A549 (cell line): ENCODE results near the gene ECE1. TPM values are rescaled to one million over a fixed set of nuclear protein-coding genes. Genes with fewer than 3 reads are reported as not detected.

ENCODE experiments used
- ATAC-seq, 2 experiments: fragments of 200-7000 bp in 1 of 2; fragments of >200 bp in 1 of 2; cut with Nextera tagmentation in 1 of 2; cut with Tn5 transposase in 1 of 2; 3 replicates each; pipeline versions ENCODE4 v1.8.0 to v1.9.1; 2018 to 2020; ENCODE audit warnings: mild to moderate bottlenecking in 1 of 2, moderate library complexity in 1 of 2
- CTCF ChIA-PET: fragments of 300-600 bp; sonication (Branson Sonifier 250); formaldehyde crosslinking; extraction: SDS; loops from one replicate; lab custom pipeline; 2021; ENCODE audit warnings: antibody characterized with exemption, inconsistent platforms; lab: Yijun Ruan, JAX
- POLR2A ChIA-PET: fragments of 350-600 bp; formaldehyde crosslinking; extraction: SDS; loops from one replicate; lab custom pipeline; 2021; ENCODE audit warnings: antibody characterized with exemption, inconsistent platforms; lab: Yijun Ruan, JAX
- DNase-seq, 2 experiments: peaks; one replicate each; pipeline versions ENCODE4 v3.0.0 to v3.0.0-alpha.2; 2011 to 2016; ENCODE audit warnings: low read depth in 1 of 2, low spot score in 1 of 2
- FAIRE-seq: peaks from 2 replicates; lab custom pipeline; 2011; peaks lifted over from hg19 to GRCh38; lab: Jason Lieb, UNC
- H3K27ac ChIP-seq, 2 experiments: fragments of >200 bp; sonication (Bioruptor Twin); formaldehyde crosslinking; 3 replicates each; pipeline ENCODE4 v1.5.1; 2016 to 2017
- H3K4me1 ChIP-seq: fragments of >200 bp; sonication (Bioruptor Twin); formaldehyde crosslinking; 3 replicates; pipeline ENCODE4 v1.6.1; 2016
- H3K4me2 ChIP-seq: fragments of >200 bp; sonication (Bioruptor Twin); formaldehyde crosslinking; 3 replicates; pipeline ENCODE4 v1.6.1; 2016
- H3K4me3 ChIP-seq: fragments of >200 bp; sonication (Bioruptor Twin); formaldehyde crosslinking; 3 replicates; pipeline ENCODE4 v1.5.1; 2016
- H3K9me3 ChIP-seq: fragments of >200 bp; sonication (Bioruptor Twin); formaldehyde crosslinking; 3 replicates; pipeline ENCODE4 v1.6.1; 2016
- BHLHE40 ChIP-seq: IDR thresholded peaks from 2 replicates; pipeline ENCODE4 v1.6.1; 2012; ENCODE audit warnings: low read depth, low read length, inconsistent platforms
- CEBPB ChIP-seq, 2 experiments: fragments of >200 bp in 1 of 2; sonication (Bioruptor Twin) in 1 of 2; formaldehyde crosslinking in 1 of 2; IDR thresholded peaks; 2 replicates each; pipeline ENCODE4 v1.6.1; 2012 to 2016
- CHD2 ChIP-seq: fragments of 150-350 bp; IDR thresholded peaks from 2 replicates; pipeline ENCODE4 v1.6.1; 2014; ENCODE audit warnings: low read length; ENCODE audit not compliant: partially characterized antibody
- EHF ChIP-seq: fragments of 250-450 bp; sonication (Bioruptor Pico); IDR thresholded peaks from 2 replicates; pipeline ENCODE4 v1.5.0; 2020; ENCODE audit warnings: mild to moderate bottlenecking
- FOSL2 ChIP-seq, 2 experiments: fragments of 450-650 bp in 1 of 2; fragments of >200 bp in 1 of 2; sonication (Bioruptor Twin) in 1 of 2; formaldehyde crosslinking; IDR thresholded peaks; 2 replicates each; pipeline versions ENCODE4 v1.5.0 to v1.6.1; 2016 to 2020; ENCODE audit warnings: mild to moderate bottlenecking in 1 of 2, moderate library complexity in 1 of 2
- GATA3 ChIP-seq: IDR thresholded peaks from 2 replicates; pipeline ENCODE4 v1.6.1; 2012; ENCODE audit warnings: borderline replicate concordance
- HOXA7 ChIP-seq: fragments of 250-450 bp; sonication (Bioruptor Pico); IDR thresholded peaks from 2 replicates; pipeline ENCODE4 v1.5.0; 2020; ENCODE audit warnings: mild to moderate bottlenecking, moderate library complexity
- JUNB ChIP-seq: fragments of >200 bp; sonication (Bioruptor Twin); formaldehyde crosslinking; IDR thresholded peaks from 2 replicates; pipeline ENCODE4 v1.6.1; 2016
- KDM1A ChIP-seq: fragments of 200-600 bp; sonication (generic); IDR thresholded peaks from 2 replicates; pipeline ENCODE4 v1.6.1; 2016; ENCODE audit warnings: low read depth, mild to moderate bottlenecking
- KDM5A ChIP-seq: fragments of 200-600 bp; sonication (generic); IDR thresholded peaks from 2 replicates; pipeline ENCODE4 v1.6.1; 2016; ENCODE audit warnings: antibody characterized with exemption, mild to moderate bottlenecking
- MAFK ChIP-seq: fragments of 450-650 bp; IDR thresholded peaks from 2 replicates; pipeline ENCODE4 v1.6.1; 2014; ENCODE audit not compliant: partially characterized antibody
- MYC ChIP-seq: IDR thresholded peaks from 2 replicates; pipeline ENCODE4 v1.6.1; 2012; ENCODE audit warnings: mild to moderate bottlenecking, inconsistent platforms, low read length, improper control_type of control experiment, borderline replicate concordance
- NPAS2 ChIP-seq: fragments of 250-450 bp; sonication (Bioruptor Pico); IDR thresholded peaks from 2 replicates; pipeline ENCODE4 v1.8.0; 2022; ENCODE audit warnings: mild to moderate bottlenecking, moderate library complexity, borderline replicate concordance
- NR3C1 ChIP-seq: fragments of >200 bp; sonication (Bioruptor Twin); formaldehyde crosslinking; IDR thresholded peaks from 3 replicates; pipeline ENCODE4 v1.6.1; 2017
- POLR2A ChIP-seq: IDR thresholded peaks from 2 replicates; pipeline ENCODE4 v1.6.1; 2012; ENCODE audit warnings: mild to moderate bottlenecking, low read length
- RAD21 ChIP-seq, 2 experiments: fragments of >200 bp in 1 of 2; sonication (Bioruptor Twin) in 1 of 2; formaldehyde crosslinking in 1 of 2; IDR thresholded peaks in 1 of 2; conservative IDR thresholded peaks in 1 of 2; 2 replicates in 1 of 2; 3 replicates in 1 of 2; pipeline ENCODE4 v1.6.1; 2012 to 2018; ENCODE audit warnings: inconsistent platforms in 1 of 2
- RCOR1 ChIP-seq: fragments of 150-350 bp; IDR thresholded peaks from 2 replicates; pipeline ENCODE4 v1.6.1; 2014; ENCODE audit warnings: antibody characterized with exemption, low read length, low read depth
- RNF2 ChIP-seq: fragments of 200-600 bp; sonication (generic); IDR thresholded peaks from 2 replicates; pipeline ENCODE4 v1.6.1; 2016; ENCODE audit warnings: low read depth, mild to moderate bottlenecking, antibody characterized with exemption, moderate library complexity, borderline replicate concordance
- TP53 ChIP-seq: fragments of 250-450 bp; sonication (Bioruptor Pico); IDR thresholded peaks from 2 replicates; pipeline ENCODE4 v1.5.0; 2021; ENCODE audit warnings: mild to moderate bottlenecking, moderate library complexity
- ZSCAN20 ChIP-seq: fragments of 250-450 bp; sonication (Bioruptor Pico); IDR thresholded peaks from 2 replicates; pipeline ENCODE4 v1.8.0; 2022; ENCODE audit warnings: mild to moderate bottlenecking, moderate library complexity
- WGBS: methylation state at CpG from one replicate; pipeline ENCODE4 v1.1.6; 2017; ENCODE audit errors: missing lambda C conversion rate; 5-methylcytosine and 5-hydroxymethylcytosine counted together
- polyA plus RNA-seq, 4 experiments: library from polyadenylated mRNA; depleted of rRNA in 3 of 4; stranded (reverse); fragments of >200 nt; fragmentation: RNase III in 1 of 4; extraction: RNeasy Plus Mini Kit Qiagen cat#74134 plus additional on column Dnase treatment in 1 of 4; gene quantifications; 2 replicates in 3 of 4; 3 replicates in 1 of 4; pipeline ENCODE4 v1.2.3, GENCODE V29; 2011 to 2017
- TF ChIP-seq, protein P1 (sequence below): fragments of 450-650 bp; IDR thresholded peaks from 2 replicates; pipeline ENCODE4 v1.6.1; 2014; ENCODE audit warnings: antibody characterized with exemption
- TF ChIP-seq, protein P2 (sequence below): IDR thresholded peaks from 2 replicates; pipeline ENCODE4 v1.6.1; 2012; ENCODE audit warnings: low read depth, borderline replicate concordance
- TF ChIP-seq, protein P3 (sequence below): IDR thresholded peaks from 2 replicates; pipeline ENCODE4 v1.6.1; 2012
- TF ChIP-seq, protein P4 (sequence below): fragments of 250-450 bp; sonication (Bioruptor Pico); IDR thresholded peaks from 2 replicates; pipeline ENCODE4 v1.5.0; 2021; ENCODE audit warnings: mild to moderate bottlenecking, moderate library complexity, borderline replicate concordance
- TF ChIP-seq, protein P5 (sequence below): fragments of 250-450 bp; sonication (Bioruptor Pico); IDR thresholded peaks from 2 replicates; pipeline ENCODE4 v1.5.0; 2020; ENCODE audit warnings: low read depth, mild to moderate bottlenecking, moderate library complexity

ECE1 gene
- polyA plus RNA-seq, 2 of the 4 experiments (the other 2 are of a cell fraction): 45.7 to 86.4 TPM

DNA sequence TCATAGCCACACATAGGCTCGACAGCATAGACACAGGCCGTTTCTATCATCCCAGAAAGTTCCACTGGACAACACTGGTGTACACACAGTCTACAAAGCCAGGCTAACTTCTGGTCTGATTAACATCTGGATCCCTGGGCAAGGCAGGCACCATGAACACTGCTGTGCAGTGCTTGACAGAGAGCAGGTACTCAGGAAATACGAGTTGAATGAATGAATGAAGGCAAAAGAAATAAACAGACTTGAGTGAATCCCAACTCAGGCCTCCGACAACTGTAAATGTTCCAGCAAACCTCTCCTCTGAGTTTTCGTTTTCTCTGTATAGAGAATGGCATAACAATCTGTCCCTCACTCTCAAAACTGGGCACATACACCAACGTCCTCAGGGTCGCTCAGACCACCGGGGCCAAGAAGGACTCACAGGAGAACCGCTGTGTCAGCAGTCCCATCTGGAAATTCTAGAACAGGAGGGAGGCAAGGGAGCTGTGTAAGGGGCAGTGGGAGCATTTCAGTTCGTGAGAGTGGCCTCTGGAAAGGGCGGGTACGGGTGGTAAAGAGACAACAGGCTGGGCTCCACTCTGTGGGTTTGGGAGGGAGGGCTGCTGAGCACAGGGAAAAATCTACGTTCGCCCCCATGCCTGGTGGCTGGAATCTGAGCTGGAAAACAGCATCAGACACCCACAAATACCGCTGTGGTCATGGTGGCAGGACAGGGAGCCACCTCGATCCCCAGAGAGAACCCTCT, 15.1 kb upstream of the ECE1 start:
- Histone ChIP-seq H3K4me1 (peaks cover 44% of the 10 kb centered on the region), H3K4me3 (no peak overlapping the region), H3K27ac (no peak overlapping the region), H3K9me3 (no peaks in the 10 kb centered on the region)
- POLR2A ChIA-PET: no interaction called here
- 87% methylated on average over 16 of the region's 16 CpGs for WGBS
- CTCF ChIA-PET: interaction anchor here (0.7 to 2.2 kb wide), 5 partner anchors 15 to 63 kb away, joined by 3 to 8 read pairs (median 3); partner anchors contain the start of gene ECE1
- no peak for DNase-seq
- TF ChIP-seq EHF (CRISPR knock-in tag) (no peak), MAFK (peak; percentile 74)
- TF ChIP-seq, all 56 proteins: peak for 1
- FAIRE-seq (no peak), ATAC-seq (no peak)
- no peak overlapping the region for H3K4me2 ChIP-seq

DNA sequence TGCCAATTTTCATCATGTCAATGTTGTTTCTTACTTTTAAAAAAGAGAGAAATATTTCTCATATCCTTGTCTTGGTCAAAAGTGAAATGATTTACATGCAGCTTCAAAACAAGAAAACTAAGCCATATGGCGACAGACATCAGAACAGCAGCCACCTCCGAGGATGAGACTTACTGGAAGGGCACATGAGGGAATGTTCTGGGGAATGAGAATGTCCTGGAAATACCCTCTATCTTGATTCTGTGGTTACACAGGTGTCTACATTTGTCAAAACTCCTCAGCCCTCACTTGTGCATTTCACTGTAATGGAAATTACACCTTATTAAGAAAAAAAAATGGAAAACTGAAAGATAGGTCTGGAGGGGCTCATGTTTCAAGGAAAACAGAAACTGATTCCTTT, 14.2 kb upstream of the ECE1 start:
- 85% methylated on average over 2 of the region's 2 CpGs for WGBS
- no peak overlapping the region for H3K4me3 ChIP-seq
- FAIRE-seq: no peak
- no peak for DNase-seq
- H3K9me3 ChIP-seq: no peaks in the 10 kb centered on the region
- peaks cover 36% of the 10 kb centered on the region for H3K4me1 ChIP-seq
- ATAC-seq: no peak
- POLR2A ChIA-PET: no interaction called here
- CTCF ChIA-PET: no interaction called here
- no peak for TF ChIP-seq RAD21 (conservative IDR thresholded peaks at IDR 0.05 in 1 of 2, IDR thresholded peaks at IDR 0.05 in 1 of 2)
- TF ChIP-seq RNF2: no peak
- TF ChIP-seq KDM1A: no peak
- TF ChIP-seq, protein P1, sequence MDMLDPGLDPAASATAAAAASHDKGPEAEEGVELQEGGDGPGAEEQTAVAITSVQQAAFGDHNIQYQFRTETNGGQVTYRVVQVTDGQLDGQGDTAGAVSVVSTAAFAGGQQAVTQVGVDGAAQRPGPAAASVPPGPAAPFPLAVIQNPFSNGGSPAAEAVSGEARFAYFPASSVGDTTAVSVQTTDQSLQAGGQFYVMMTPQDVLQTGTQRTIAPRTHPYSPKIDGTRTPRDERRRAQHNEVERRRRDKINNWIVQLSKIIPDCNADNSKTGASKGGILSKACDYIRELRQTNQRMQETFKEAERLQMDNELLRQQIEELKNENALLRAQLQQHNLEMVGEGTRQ: no peak
- no peak for TF ChIP-seq TP53 (CRISPR knock-in tag)
- no peak for TF ChIP-seq JUNB
- no peak for TF ChIP-seq MAFK
- TF ChIP-seq, protein P2, sequence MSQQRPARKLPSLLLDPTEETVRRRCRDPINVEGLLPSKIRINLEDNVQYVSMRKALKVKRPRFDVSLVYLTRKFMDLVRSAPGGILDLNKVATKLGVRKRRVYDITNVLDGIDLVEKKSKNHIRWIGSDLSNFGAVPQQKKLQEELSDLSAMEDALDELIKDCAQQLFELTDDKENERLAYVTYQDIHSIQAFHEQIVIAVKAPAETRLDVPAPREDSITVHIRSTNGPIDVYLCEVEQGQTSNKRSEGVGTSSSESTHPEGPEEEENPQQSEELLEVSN: no peak
- TF ChIP-seq, all 56 proteins: peak for 0
- H3K27ac ChIP-seq: no peak overlapping the region
- no peak overlapping the region for H3K4me2 ChIP-seq

DNA sequence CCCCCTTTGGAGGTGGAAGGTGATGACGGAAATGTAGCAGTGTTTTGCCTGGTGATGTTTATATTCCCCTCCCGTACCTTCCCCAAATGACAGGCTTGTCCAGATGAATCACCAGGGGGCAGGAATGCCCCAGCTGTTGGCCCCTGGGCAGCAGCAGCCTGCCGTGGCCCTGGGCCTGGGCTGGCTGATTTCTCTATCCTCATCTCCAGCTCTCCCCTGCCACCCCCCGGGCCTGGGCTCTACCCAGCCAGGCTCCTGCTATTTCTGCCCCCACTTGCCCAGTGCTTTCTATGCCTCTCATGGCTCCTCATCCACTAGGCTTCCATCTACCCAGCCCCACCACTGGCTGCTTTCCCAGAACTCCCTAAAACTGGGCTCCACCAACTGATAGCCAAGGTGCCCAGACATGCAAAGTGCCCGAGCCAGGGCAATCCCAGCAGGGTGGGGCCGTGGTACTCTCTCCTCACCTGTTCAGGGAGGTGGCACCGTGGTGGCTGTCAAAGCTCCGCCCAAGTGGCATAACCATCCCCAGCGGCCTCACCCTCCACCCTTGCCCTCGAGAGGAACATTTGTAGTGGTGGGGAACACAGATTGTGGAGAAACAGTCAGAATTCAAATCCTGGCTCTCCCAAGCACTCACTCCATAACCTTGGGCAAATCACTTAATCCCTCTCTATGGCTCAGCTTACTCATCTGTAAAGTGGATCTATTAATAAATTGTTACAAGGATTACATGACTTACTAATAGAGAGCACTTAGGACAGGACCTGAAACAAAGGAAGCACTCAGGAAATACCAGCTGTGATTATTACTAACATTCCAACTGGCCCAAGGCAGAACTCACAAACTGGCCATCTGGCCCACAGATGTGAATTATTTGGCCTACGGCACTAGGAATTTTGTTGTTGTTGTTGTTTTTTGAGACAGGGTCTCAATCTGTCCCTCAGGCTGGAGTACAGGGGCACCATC, 12.8 kb upstream of the ECE1 start:
- Histone ChIP-seq H3K4me1 (peaks cover 23% of the 10 kb centered on the region), H3K27ac (peak overlapping the region; percentile 53 to 72; a peak in 5 of 6 replicates), H3K4me2 (peak overlapping the region; percentile 50), H3K4me3 (no peak overlapping the region), H3K9me3 (no peaks in the 10 kb centered on the region)
- CTCF ChIA-PET: interaction anchor here (1.0 to 4.2 kb wide), 8 partner anchors 9 to 65 kb away, joined by 3 to 19 read pairs (median 8); no protein-coding TSS in a partner anchor
- FAIRE-seq (no peak), ATAC-seq (peak; percentile 71 to 72; a peak in 5 of 6 replicates), DNase-seq (no peak)
- POLR2A ChIA-PET: interaction anchor here (0.6 to 1.1 kb wide), 2 partner anchors 15 to 41 kb away, joined by 4 read pairs; no protein-coding TSS in a partner anchor
- WGBS: 54% methylated on average over 8 of the region's 11 CpGs
- TF ChIP-seq, protein P3, sequence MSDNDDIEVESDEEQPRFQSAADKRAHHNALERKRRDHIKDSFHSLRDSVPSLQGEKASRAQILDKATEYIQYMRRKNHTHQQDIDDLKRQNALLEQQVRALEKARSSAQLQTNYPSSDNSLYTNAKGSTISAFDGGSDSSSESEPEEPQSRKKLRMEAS: no peak
- TF ChIP-seq FOSL2 (IDR thresholded peaks at IDR 0.05) (no peak), FOSL2 (CRISPR knock-in tag; IDR thresholded peaks at IDR 0.05) (0 out of 2 replicates have a peak, but pooled peaks have one; percentile 14), EHF (CRISPR knock-in tag) (no peak), BHLHE40 (no peak), POLR2A (no peak), CEBPB (IDR thresholded peaks at IDR 0.05) (no peak), RAD21 (conservative IDR thresholded peaks at IDR 0.05 in 1 of 2, IDR thresholded peaks at IDR 0.05 in 1 of 2) (peak; percentile 46 to 60; a peak in 4 of 5 replicates), GATA3 (no peak), NR3C1 (no peak), KDM5A (no peak), RCOR1 (no peak), CHD2 (no peak), ZSCAN20 (no peak), HOXA7 (CRISPR knock-in tag) (no peak), NPAS2 (CRISPR knock-in tag) (no peak), MYC (no peak), JUNB (no peak)
- TF ChIP-seq, protein P4, sequence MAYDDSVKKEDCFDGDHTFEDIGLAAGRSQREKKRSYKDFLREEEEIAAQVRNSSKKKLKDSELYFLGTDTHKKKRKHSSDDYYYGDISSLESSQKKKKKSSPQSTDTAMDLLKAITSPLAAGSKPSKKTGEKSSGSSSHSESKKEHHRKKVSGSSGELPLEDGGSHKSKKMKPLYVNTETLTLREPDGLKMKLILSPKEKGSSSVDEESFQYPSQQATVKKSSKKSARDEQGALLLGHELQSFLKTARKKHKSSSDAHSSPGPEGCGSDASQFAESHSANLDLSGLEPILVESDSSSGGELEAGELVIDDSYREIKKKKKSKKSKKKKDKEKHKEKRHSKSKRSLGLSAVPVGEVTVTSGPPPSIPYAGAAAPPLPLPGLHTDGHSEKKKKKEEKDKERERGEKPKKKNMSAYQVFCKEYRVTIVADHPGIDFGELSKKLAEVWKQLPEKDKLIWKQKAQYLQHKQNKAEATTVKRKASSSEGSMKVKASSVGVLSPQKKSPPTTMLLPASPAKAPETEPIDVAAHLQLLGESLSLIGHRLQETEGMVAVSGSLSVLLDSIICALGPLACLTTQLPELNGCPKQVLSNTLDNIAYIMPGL (CRISPR knock-in tag): no peak
- TF ChIP-seq, protein P5, sequence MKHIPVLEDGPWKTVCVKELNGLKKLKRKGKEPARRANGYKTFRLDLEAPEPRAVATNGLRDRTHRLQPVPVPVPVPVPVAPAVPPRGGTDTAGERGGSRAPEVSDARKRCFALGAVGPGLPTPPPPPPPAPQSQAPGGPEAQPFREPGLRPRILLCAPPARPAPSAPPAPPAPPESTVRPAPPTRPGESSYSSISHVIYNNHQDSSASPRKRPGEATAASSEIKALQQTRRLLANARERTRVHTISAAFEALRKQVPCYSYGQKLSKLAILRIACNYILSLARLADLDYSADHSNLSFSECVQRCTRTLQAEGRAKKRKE (CRISPR knock-in tag): no peak
